Stimulated activated CD8-positive, alpha-beta memory T cell treated with anti-CD3 and anti-CD28 coated beads, Interleukin-4, amount 100 ng/mL, for 4 hours (primary cell): ENCODE measurements around the gene SRPK2.
"Not testable (repeated sequence)": the region's sequence is repeated elsewhere in the genome, so short reads cannot be mapped to it uniquely, and the experiment has no call there.

Experiments used
- DNase-seq, 2 donors: peaks; one replicate each; pipeline ENCODE4 v3.0.0-alpha.2; 2020; ENCODE audit warnings: low read depth in 2 of 2, low spot score in 1 of 2

Gene SRPK2

DNA sequence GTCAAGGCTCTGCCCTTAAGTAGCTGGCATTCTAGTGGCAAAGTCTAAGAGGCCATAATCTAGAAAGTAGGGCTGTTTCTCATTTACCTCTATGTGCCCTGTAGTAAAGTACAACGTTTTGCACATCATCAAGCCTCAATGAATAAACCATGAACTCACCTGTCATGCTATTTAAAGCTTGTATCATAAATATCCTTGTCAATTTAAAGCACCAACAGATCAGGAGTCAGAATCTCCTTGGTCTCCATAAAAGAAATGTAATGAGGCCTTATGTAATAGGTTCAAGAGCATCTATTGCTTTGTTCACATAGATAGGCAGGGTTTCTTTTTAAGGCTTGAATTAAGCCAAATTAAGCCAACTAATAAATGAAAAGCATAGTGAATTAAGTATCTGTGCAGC is 192.8 kb downstream of the SRPK2 start:
- DNase-seq = no peak

DNA sequence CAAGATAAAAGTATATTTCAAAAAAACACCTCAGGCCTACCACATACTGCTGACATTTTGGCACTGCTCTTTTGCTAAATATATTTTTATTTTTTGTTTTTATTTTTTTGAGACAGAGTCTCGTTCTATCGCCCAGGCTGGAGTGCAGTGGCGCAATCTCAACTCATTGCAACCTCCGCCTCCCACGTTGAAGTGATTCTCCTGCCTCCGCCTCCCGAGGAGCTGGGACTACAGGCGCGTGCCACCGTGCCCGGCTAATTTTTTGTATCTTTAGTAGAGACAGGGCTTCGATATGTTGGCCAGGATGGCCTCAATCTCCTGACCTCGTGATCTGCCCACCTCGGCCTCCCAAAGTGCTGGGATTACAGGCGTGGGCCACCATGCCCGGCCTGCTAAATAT is 193.8 kb downstream of the SRPK2 start:
- not testable (repeated sequence) for DNase-seq

- no peak for DNase-seq
Observed at GRCh38 chr7:105191331-105191730, 197.4 kb downstream of the SRPK2 start.

- DNase-seq = no peak
Observed at GRCh38 chr7:105189859-105190492, 198.7 kb downstream of the SRPK2 start.

GRCh38 chr7:105188201-105188600 is 200.5 kb downstream of the SRPK2 start:
- DNase-seq = no peak

- DNase-seq = no peak
Observed at GRCh38 chr7:105187302-105188169, 201.2 kb downstream of the SRPK2 start.

DNA sequence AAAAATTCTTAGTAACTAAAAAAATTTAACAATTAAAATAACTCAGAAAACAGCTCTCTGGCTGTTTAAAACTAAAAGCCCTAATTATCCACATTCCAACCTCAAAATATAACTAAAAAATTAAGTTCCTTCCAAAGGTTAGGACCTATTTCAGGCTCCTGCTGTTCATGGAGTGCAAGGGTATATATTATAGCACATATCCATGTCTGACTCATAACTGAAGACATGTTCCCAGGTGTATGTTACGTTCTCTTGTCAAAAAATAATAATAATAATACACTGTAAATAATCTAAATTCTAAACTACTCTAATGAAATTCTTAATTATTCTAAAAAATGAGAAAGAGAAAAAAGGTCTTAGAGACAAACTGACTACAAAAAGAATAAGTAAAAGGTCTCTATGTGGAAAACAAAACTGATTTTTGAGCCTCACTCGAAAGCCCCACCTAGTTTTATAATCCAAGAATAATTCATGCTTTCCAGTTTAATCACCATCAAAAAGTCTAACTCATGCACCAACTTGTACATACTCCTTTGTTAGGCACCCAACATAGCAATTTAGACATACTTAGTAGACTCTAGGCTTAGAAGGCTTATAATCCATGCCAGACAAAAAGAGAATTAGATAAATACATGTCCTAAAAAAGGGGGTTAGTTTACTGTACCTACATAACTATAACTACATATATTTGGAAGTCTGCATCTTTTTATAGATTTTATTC is 203.3 kb downstream of the SRPK2 start:
- no peak for DNase-seq

DNA sequence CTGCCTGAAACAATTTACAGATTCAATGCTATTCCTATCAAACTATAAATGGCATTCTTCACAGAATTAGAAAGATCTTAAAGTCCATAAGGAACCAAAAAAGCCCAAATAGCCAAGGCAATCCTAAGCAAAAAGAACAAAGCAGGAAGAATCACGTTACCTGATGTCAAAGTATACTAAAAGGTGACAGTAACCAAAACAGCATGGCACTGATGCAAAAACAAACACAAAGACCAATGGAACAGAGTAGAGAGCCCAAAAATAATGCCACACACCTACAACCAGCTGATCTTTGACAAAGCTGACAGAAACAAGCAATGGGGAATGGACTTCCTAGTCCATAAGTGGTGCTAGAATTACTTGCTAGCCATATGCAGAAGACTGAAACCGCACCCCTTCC is 208.7 kb downstream of the SRPK2 start:
- DNase-seq = no peak

DNA sequence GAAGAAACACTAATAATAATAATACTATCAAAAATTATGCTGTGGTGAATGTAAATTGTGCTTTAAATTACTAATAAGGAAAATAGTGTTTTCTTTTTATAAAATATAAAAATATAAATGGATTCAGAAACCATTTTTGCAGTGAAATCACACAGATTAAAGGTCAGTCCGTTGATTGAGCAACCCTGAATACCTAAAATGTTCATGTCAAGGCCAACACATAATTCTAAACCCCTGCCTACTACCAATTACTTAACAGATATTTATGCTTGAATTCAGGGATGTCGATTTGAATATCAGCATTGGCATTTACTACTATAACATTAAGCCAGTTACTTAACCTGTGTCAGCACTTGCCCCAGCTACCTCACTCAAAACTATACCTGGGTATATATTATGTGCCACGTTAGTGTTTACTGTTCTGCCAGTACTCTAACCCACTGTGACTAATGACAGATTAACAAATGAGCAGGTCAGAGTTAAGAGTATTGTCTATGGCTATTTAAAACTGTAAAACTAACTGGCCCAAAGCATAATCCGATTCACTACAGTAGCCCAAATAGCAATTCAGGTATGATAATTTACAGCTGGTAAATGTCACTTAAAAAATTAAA is 209.7 kb downstream of the SRPK2 start:
- no peak for DNase-seq

GRCh38 chr7:105178177-105178576 is 210.5 kb downstream of the SRPK2 start:
- DNase-seq = no peak

GRCh38 chr7:105177026-105177425 is 211.7 kb downstream of the SRPK2 start:
- DNase-seq = no peak

GRCh38 chr7:105173586-105173985 is 215.1 kb downstream of the SRPK2 start:
- DNase-seq = no peak

GRCh38 chr7:105164751-105165150 is 224.0 kb downstream of the SRPK2 start:
- no peak for DNase-seq

GRCh38 chr7:105163718-105164117 is 225.0 kb downstream of the SRPK2 start:
- no peak for DNase-seq

GRCh38 chr7:105161366-105161765 is 227.4 kb downstream of the SRPK2 start:
- DNase-seq = no peak

GRCh38 chr7:105157278-105157677 is 231.4 kb downstream of the SRPK2 start:
- DNase-seq = no peak

DNA sequence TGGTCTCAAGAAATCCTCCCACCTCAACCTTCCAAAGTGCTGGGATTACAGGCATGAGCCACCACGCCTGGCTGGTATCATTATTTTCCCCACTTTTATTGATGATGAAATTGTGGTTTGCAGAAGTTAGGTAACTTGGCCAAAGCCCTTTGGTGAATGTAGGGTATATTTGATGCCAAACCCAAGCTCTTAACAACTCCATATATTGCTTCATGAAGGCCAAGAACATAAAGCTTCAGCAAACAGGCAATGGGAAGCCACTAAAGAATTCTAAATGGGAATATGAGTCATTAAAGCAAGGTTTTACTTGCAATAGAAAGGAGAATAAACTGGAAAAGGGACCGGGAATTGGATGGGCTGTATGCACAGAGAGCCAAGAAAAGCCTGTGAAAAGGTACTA is 232.0 kb downstream of the SRPK2 start:
- no peak for DNase-seq

- DNase-seq = no peak
Observed at GRCh38 chr7:105154084-105154483, 234.6 kb downstream of the SRPK2 start.

DNA sequence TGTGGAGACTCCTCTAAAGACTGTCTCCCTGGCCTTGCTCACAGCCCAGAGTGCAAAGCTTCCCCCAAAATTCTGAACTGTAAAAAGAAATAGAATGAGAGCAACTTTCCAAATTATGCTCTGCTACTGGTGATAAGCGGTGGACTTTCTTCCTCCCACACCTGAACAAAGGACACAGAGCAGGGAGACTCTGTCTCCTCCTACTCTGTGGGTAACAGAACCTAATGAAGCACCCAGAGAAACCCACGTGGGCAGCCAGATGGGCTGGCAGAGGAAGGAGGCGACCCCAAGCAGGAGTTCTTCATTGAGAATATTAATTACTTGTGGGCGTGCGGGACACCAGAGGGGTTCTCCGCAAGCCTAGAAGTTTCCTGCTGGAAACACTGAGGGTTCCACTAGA is 235.2 kb downstream of the SRPK2 start:
- no peak for DNase-seq

- DNase-seq = no peak
Observed at GRCh38 chr7:105151152-105151551, 237.6 kb downstream of the SRPK2 start.

- DNase-seq = no peak
Observed at GRCh38 chr7:105149827-105150226, 238.9 kb downstream of the SRPK2 start.

GRCh38 chr7:105141068-105141467 is 247.7 kb downstream of the SRPK2 start:
- no peak for DNase-seq
